ENCODE data around the gene GJD3. TPM values are rescaled to one million over a fixed set of nuclear protein-coding genes. Genes with fewer than 3 reads are reported as not detected.

GJD3 gene
- total RNA-seq, 2 experiments from 2014 or later = not detected

DNA sequence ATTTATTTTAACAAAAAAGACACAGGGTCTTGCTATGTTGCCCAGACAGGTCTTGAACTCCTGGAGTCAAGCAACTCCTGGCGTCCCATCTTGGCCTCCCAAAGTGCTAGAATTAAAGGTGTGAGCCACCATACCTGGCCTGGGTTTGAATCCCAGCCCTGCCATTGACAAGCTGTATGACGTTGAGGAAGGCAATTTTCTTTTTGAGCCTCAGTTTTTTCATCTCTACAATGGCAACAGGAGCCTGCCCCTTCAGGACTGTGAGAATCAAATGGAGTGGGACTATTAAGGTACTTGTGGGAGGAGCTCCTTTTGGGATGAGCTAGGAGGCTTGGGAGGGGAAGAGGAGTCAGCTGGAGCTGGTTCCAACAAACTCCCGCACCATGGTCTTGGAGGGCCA is 49.3 kb downstream of the GJD3 start:
- no peak overlapping the region for H3K4me3 Mint-ChIP-seq
- H3K4me1 Mint-ChIP-seq = peaks cover 63% of the 10 kb centered on the region
- CTCF ChIA-PET = interaction anchor here (0.6 to 3.3 kb wide), 8 partner anchors 8 to 239 kb away, joined by 3 to 25 read pairs (median 4); no protein-coding TSS in a partner anchor
- intact Hi-C loops (cut with DNase I, micrococcal nuclease) = no loop called here
- no peak overlapping the region for H3K27ac Mint-ChIP-seq
- no peaks in the 10 kb centered on the region for H3K27me3 Mint-ChIP-seq
- H3K9me3 Mint-ChIP-seq (ENCODE audit: low read depth) = no peaks in the 10 kb centered on the region
- H3K36me3 Mint-ChIP-seq (ENCODE audit: low read depth) = peaks cover 2% of the 10 kb centered on the region
- ATAC-seq (no peak), DNase-seq (no peak)
- POLR2A ChIA-PET = interaction anchor here (0.6 to 0.8 kb wide), 2 partner anchors 229 to 247 kb away, joined by 3 read pairs; no protein-coding TSS in a partner anchor

DNA sequence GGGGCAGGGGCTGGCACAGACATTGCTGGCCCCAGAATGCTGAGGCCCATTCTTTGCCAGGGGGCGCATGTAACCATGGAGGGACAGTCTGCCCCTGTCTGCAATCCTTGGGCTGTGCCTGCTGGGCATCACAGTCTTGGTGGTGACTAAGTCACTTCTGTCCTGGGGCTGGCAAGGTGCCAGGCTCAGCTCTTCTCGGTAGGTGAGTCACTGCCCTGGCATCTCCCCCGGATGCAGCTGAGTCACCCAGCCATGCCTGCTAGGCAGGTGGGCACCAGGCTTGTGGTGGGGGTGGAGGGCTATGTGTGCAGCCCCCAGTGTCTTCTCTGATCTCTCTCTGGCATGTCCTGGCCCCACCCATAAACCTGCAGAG is 50.0 kb downstream of the GJD3 start:
- peaks cover 61% of the 10 kb centered on the region for H3K4me1 Mint-ChIP-seq
- intact Hi-C loops (cut with DNase I, micrococcal nuclease) = no loop called here

DNA sequence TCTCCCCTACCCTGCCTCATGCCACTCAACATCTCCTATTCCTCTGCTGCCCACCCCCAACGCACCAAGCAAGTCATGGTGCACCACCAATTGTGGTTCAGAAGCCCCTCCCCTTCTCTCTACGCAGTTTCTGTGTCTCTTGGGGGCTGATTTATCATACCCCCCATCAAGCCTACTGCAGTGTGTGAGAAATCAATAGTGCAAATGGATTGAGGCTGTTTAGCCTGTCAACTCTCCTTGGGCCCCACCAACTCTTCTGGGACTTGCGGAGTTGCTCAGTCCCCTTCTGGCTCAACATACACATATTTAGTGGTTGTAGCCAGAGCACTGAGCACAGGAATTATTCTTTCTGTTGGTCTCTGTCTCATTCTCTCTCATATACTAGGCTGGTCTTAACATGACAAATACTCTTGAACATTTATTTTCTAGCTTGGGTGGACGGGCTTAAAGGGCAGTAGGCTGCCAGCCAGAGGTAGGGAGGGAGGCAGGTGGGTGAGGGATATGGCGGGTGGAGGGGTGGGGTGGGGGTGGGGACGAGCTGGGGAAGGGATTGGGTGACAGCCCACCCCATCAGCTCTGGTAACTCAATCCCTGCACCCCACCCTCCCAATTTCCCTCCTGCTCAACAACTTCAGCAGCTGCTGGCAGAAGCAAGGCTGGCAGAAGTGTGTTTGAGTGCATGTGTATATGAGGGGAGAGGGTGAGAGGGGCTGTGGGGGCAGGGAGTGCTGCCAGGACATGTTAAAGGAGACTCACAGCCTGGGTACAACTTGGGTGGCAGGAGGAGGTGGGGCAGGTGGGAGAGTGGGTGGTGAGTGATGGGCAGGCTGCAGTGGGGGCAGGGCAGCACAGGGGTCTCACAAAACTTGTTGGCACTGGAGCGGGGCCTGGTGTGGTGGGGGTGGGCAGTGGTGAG is 50.6 kb downstream of the GJD3 start:
- ChIA-PET CTCF (interaction anchor here (0.9 to 1.6 kb wide), 2 partner anchors 10 to 12 kb away, joined by 3 to 6 read pairs; no protein-coding TSS in a partner anchor), POLR2A (interaction anchor here (0.6 kb wide), 1 partner anchor 21 kb away, joined by 3 read pairs; no protein-coding TSS in a partner anchor)
- H3K4me3 Mint-ChIP-seq = no peak overlapping the region
- H3K4me1 Mint-ChIP-seq = peaks cover 66% of the 10 kb centered on the region
- H3K9me3 Mint-ChIP-seq (ENCODE audit: low read depth) = no peaks in the 10 kb centered on the region
- no peak overlapping the region for H3K27ac Mint-ChIP-seq
- intact Hi-C loops (cut with DNase I, micrococcal nuclease) = no loop called here
- ATAC-seq (no peak), DNase-seq (no peak)
- peaks cover 2% of the 10 kb centered on the region for H3K36me3 Mint-ChIP-seq (ENCODE audit: low read depth)
- no peaks in the 10 kb centered on the region for H3K27me3 Mint-ChIP-seq

More for the DNA sequence above, 50.0 kb downstream of the GJD3 start:
- Mint-ChIP-seq H3K9me3 (ENCODE audit: low read depth) (no peaks in the 10 kb centered on the region), H3K4me3 (no peak overlapping the region), H3K27me3 (no peaks in the 10 kb centered on the region), H3K27ac (peak overlapping the region; percentile 79), H3K36me3 (ENCODE audit: low read depth) (peaks cover 2% of the 10 kb centered on the region)
- CTCF ChIA-PET = interaction anchor here (0.9 to 1.6 kb wide), 3 partner anchors 10 to 13 kb away, joined by 3 to 6 read pairs (median 3); no protein-coding TSS in a partner anchor
- DNase-seq (peak; percentile 96), ATAC-seq (peak; percentile 46)
- POLR2A ChIA-PET = interaction anchor here (0.6 kb wide), 1 partner anchor 22 kb away, joined by 3 read pairs; no protein-coding TSS in a partner anchor

Other genes with a start within 250 kb of the GJD3 start
- gene MSL1, start 242.8 kb downstream of the GJD3 start, total RNA-seq = 10 to 100 TPM; 81.7 to 89.6 TPM
- 100 to 1,000 TPM in 1 of 2 experiments, 10 to 100 TPM in 1; 88.3 to 104 TPM for gene CASC3, start 224.2 kb downstream of the GJD3 start, total RNA-seq
- gene RAPGEFL1, start 187.3 kb downstream of the GJD3 start, total RNA-seq = 1 to 10 TPM; 5.1 to 6.2 TPM
- 10 to 100 TPM; 18.4 to 23.6 TPM for gene WIPF2, start 145.4 kb downstream of the GJD3 start, total RNA-seq
- 100 to 1,000 TPM; 105 to 171 TPM for gene CDC6, start 76.9 kb downstream of the GJD3 start, total RNA-seq
- gene RARA, start 55.6 kb downstream of the GJD3 start, total RNA-seq = 10 to 100 TPM; 29.8 to 40.2 TPM
- 100 to 1,000 TPM; 245 to 322 TPM for gene TOP2A, start 53.2 kb upstream of the GJD3 start, total RNA-seq
- gene IGFBP4, start 78.7 kb upstream of the GJD3 start, total RNA-seq = 10 to 100 TPM; 40.2 to 45.6 TPM
- 10 to 100 TPM; 10.8 to 12.8 TPM for gene TNS4, start 136.9 kb upstream of the GJD3 start, total RNA-seq
- 100 to 1,000 TPM; 325 to 389 TPM for gene CCR7, start 200.7 kb upstream of the GJD3 start, total RNA-seq